OCI-LY1 (cell line): Measurements from ENCODE around the gene ADO.

Source experiments
- H2AFZ ChIP-seq: fragments of 200-600 bp; sonication (generic), shearing (Covaris generic); 2 replicates; pipeline ENCODE4 v1.6.0; 2014; ENCODE audit warnings: antibody characterized with exemption, mild to moderate bottlenecking, low read length
- H3F3A ChIP-seq: fragments of 200-600 bp; sonication (generic), shearing (Covaris generic); 2 replicates; pipeline ENCODE4 v1.6.0; 2014; ENCODE audit warnings: mild to moderate bottlenecking, antibody characterized with exemption, low read length, moderate library complexity; ENCODE audit not compliant: insufficient read depth
- H3K27ac ChIP-seq: fragments of 200-600 bp; sonication (generic); 2 replicates; pipeline ENCODE4 v1.5.1; 2014; ENCODE audit warnings: low read length, mixed run types, mild to moderate bottlenecking, low read depth; ENCODE audit not compliant: poor library complexity, severe bottlenecking
- H3K27me3 ChIP-seq: fragments of 200-600 bp; sonication (generic); 2 replicates; pipeline ENCODE4 v1.6.0; 2014; ENCODE audit warnings: antibody characterized with exemption, mild to moderate bottlenecking, low read length, moderate library complexity; ENCODE audit not compliant: insufficient read depth
- H3K36me3 ChIP-seq: fragments of 200-600 bp; sonication (generic); 2 replicates; pipeline ENCODE4 v1.6.1; 2014; ENCODE audit warnings: mild to moderate bottlenecking, antibody characterized with exemption, low read length, moderate library complexity, mixed read lengths; ENCODE audit not compliant: insufficient read depth
- H3K4me1 ChIP-seq: fragments of 200-600 bp; sonication (generic); 2 replicates; pipeline ENCODE4 v1.5.1; 2014; ENCODE audit warnings: mild to moderate bottlenecking, low read length, moderate library complexity; ENCODE audit not compliant: insufficient read depth, severe bottlenecking
- H3K4me2 ChIP-seq: fragments of 200-600 bp; sonication (generic), shearing (Covaris generic); 2 replicates; pipeline ENCODE4 v1.6.1; 2014; ENCODE audit warnings: low read length
- H3K4me3 ChIP-seq: fragments of 200-600 bp; sonication (generic); 2 replicates; pipeline ENCODE4 v1.5.1; 2014; ENCODE audit warnings: low read length, low read depth, mild to moderate bottlenecking, mixed read lengths; ENCODE audit not compliant: poor library complexity, severe bottlenecking
- H3K79me2 ChIP-seq: fragments of 200-600 bp; shearing (Covaris generic); 2 replicates; pipeline ENCODE4 v1.6.1; 2016; ENCODE audit warnings: mixed run types, low read length, mixed read lengths; ENCODE audit not compliant: insufficient read depth
- H3K9ac ChIP-seq: fragments of 200-600 bp; sonication (generic), shearing (Covaris generic); 2 replicates; pipeline ENCODE4 v1.6.1; 2014; ENCODE audit warnings: mild to moderate bottlenecking, low read length, mixed read lengths
- H3K9me2 ChIP-seq: fragments of 200-600 bp; sonication (generic), shearing (Covaris generic); 2 replicates; pipeline ENCODE4 v1.6.1; 2014; ENCODE audit warnings: low read depth, mild to moderate bottlenecking, low read length, mixed read lengths
- H3K9me3 ChIP-seq: fragments of 200-600 bp; shearing (Covaris generic); 2 replicates; pipeline ENCODE4 v1.6.1; 2014; ENCODE audit warnings: low read length, mixed read lengths
- H4K20me1 ChIP-seq: fragments of 200-600 bp; sonication (generic), shearing (Covaris generic); 2 replicates; pipeline ENCODE4 v1.6.0; 2016; ENCODE audit warnings: mild to moderate bottlenecking, low read length; ENCODE audit not compliant: insufficient read depth
- CTCF ChIP-seq: fragments of 200-600 bp; sonication (generic), shearing (Covaris generic); IDR thresholded peaks from 2 replicates; pipeline ENCODE4 v1.5.1; 2017; ENCODE audit warnings: mild to moderate bottlenecking, antibody characterized with exemption, low read length, moderate library complexity, mixed read lengths
- EZH2 ChIP-seq: fragments of 200-600 bp; sonication (generic), shearing (Covaris generic); IDR thresholded peaks from 2 replicates; pipeline ENCODE4 v1.8.0; 2017; ENCODE audit warnings: borderline replicate concordance, mixed run types, mild to moderate bottlenecking, antibody characterized with exemption, low read length, moderate library complexity, mixed read lengths

Gene ADO

GRCh38 chr10:62816076-62816330, 11.5 kb downstream of the ADO start:
- H3K9ac ChIP-seq: no peak overlapping the region
- TF ChIP-seq EZH2: no peak
- TF ChIP-seq CTCF: no peak
- H3K27me3 ChIP-seq: no peaks in the 10 kb centered on the region; the same call in 1 of the 2 replicates
- no peaks in the 10 kb centered on the region for H4K20me1 ChIP-seq
- H2AFZ ChIP-seq: no peak overlapping the region
- H3F3A ChIP-seq: no peaks in the 10 kb centered on the region
- H3K79me2 ChIP-seq: no peaks in the 10 kb centered on the region
- no peaks in the 10 kb centered on the region for H3K9me3 ChIP-seq
- no peaks in the 10 kb centered on the region for H3K9me2 ChIP-seq
- no peak overlapping the region for H3K27ac ChIP-seq
- peak overlapping the region; percentile 65 for H3K4me2 ChIP-seq
- H3K4me3 ChIP-seq: peak overlapping the region; percentile 64
- H3K4me1 ChIP-seq: peaks cover 22% of the 10 kb centered on the region
- no peaks in the 10 kb centered on the region for H3K36me3 ChIP-seq

GRCh38 chr10:62816331-62817120, 12.0 kb downstream of the ADO start, which contains the start of gene EGR2:
TSS of gene EGR2 (minus strand) at chr10:62816366. CDS start at chr10:62816029, 337 bp downstream.
- Histone ChIP-seq H3K9me2 (no peaks in the 10 kb centered on the region), H3K27me3 (no peaks in the 10 kb centered on the region; the same call in 1 of the 2 replicates), H3K4me2 (peak within 1 kb of the TSS; percentile 65), H3K27ac (no peak within 1 kb of the TSS), H3K4me1 (peaks cover 22% of the 10 kb centered on the region), H3K9me3 (no peaks in the 10 kb centered on the region), H3K79me2 (no peaks in the 10 kb centered on the region), H2AFZ (no peak within 1 kb of the TSS), H3K4me3 (peak within 1 kb of the TSS; percentile 64), H4K20me1 (no peaks in the 10 kb centered on the region), H3K36me3 (no peaks in the 10 kb centered on the region), H3F3A (no peaks in the 10 kb centered on the region), H3K9ac (peak within 1 kb of the TSS; percentile 54)
- TF ChIP-seq EZH2 (no peak), CTCF (no peak)

- Histone ChIP-seq H3K27me3 (no peaks in the 10 kb centered on the region; the same call in 1 of the 2 replicates), H4K20me1 (no peaks in the 10 kb centered on the region), H3K79me2 (no peaks in the 10 kb centered on the region), H3K4me3 (peak overlapping the region; percentile 64), H3K4me2 (peak overlapping the region; percentile 65), H3K9ac (peak overlapping the region; percentile 34), H2AFZ (no peak overlapping the region), H3K27ac (no peak overlapping the region), H3K9me2 (no peaks in the 10 kb centered on the region), H3F3A (no peaks in the 10 kb centered on the region), H3K9me3 (no peaks in the 10 kb centered on the region), H3K4me1 (peaks cover 22% of the 10 kb centered on the region), H3K36me3 (no peaks in the 10 kb centered on the region)
- TF ChIP-seq CTCF (no peak), EZH2 (no peak)
These were observed 12.7 kb downstream of the ADO start for GRCh38 chr10:62817121-62817765.
